NCI-H748 (cell line): Measurements from ENCODE around the gene CRTC2.

ENCODE experiments used
- DNase-seq: peaks from one replicate; lab custom pipeline; 2025; ENCODE audit not compliant: unreplicated experiment; lab: John Stamatoyannopoulos, UW

Gene CRTC2

GRCh38 chr1:153899509-153899908 is 58.9 kb downstream of the CRTC2 start:
- DNase-seq = no peak
